HAP-1 (cell line): ENCODE measurements around the gene SRC.
"Not testable (repeated sequence)": the region's sequence is repeated elsewhere in the genome, so short reads cannot be mapped to it uniquely, and the experiment has no call there.

Experiments used
- DNase-seq, 2 experiments: peaks; one replicate each; pipeline ENCODE4 v3.0.0-alpha.2; 2016 to 2020; ENCODE audit warnings: low spot score in 2 of 2
- H3K27me3 ChIP-seq: fragments of 250-450 bp; sonication (Bioruptor Pico); 2 replicates; pipeline ENCODE4 v1.5.1; 2020; ENCODE audit warnings: low read depth, mild to moderate bottlenecking, moderate library complexity
- H3K36me3 ChIP-seq: fragments of 250-450 bp; sonication (Bioruptor Pico); replicated peaks from 2 replicates; pipeline ENCODE4 v1.5.1; 2020; ENCODE audit warnings: mild to moderate bottlenecking
- H3K4me1 ChIP-seq: fragments of 250-450 bp; sonication (Bioruptor Pico); 2 replicates; pipeline ENCODE4 v1.5.1; 2020; ENCODE audit warnings: mild to moderate bottlenecking
- H3K4me3 ChIP-seq: fragments of 250-450 bp; sonication (Bioruptor Pico); 2 replicates; pipeline ENCODE4 v1.5.1; 2020; ENCODE audit warnings: mild to moderate bottlenecking, moderate library complexity
- H3K9me3 ChIP-seq: fragments of 250-450 bp; sonication (Bioruptor Pico); 2 replicates; pipeline ENCODE4 v1.5.1; 2020; ENCODE audit warnings: mild to moderate bottlenecking, moderate library complexity
- in situ Hi-C: fragments of 300-500 bp; cut with MboI; formaldehyde crosslinking; loops from 3 replicates; pipeline ENCODE4 v1.14.3; 2020; ENCODE audit warnings: low sequenced_read_pairs, inconsistent platforms, mixed read lengths

Gene SRC

GRCh38 chr20:37364013-37364926, 18.3 kb downstream of the SRC start:
- no peak for DNase-seq
- peaks cover 16% of the 10 kb centered on the region for H3K36me3 ChIP-seq
- no peaks in the 10 kb centered on the region for H3K4me1 ChIP-seq
- H3K4me3 ChIP-seq = no peak overlapping the region
- in situ Hi-C loops = no loop called here
- H3K9me3 ChIP-seq = no peaks in the 10 kb centered on the region
- H3K27me3 ChIP-seq = no peaks in the 10 kb centered on the region

- in situ Hi-C loops = no loop called here
- no peaks in the 10 kb centered on the region for H3K9me3 ChIP-seq
- DNase-seq = no peak
- H3K36me3 ChIP-seq = peaks cover 16% of the 10 kb centered on the region
- no peaks in the 10 kb centered on the region for H3K27me3 ChIP-seq
- no peak overlapping the region for H3K4me3 ChIP-seq
- H3K4me1 ChIP-seq = no peaks in the 10 kb centered on the region
Observed at GRCh38 chr20:37364927-37365272, 19.0 kb downstream of the SRC start.

GRCh38 chr20:37365760-37366638, 20.1 kb downstream of the SRC start:
- Histone ChIP-seq H3K4me1 (no peaks in the 10 kb centered on the region), H3K4me3 (no peak overlapping the region), H3K9me3 (no peaks in the 10 kb centered on the region), H3K36me3 (peaks cover 16% of the 10 kb centered on the region), H3K27me3 (no peaks in the 10 kb centered on the region)
- no peak for DNase-seq
- in situ Hi-C loops = no loop called here

DNA sequence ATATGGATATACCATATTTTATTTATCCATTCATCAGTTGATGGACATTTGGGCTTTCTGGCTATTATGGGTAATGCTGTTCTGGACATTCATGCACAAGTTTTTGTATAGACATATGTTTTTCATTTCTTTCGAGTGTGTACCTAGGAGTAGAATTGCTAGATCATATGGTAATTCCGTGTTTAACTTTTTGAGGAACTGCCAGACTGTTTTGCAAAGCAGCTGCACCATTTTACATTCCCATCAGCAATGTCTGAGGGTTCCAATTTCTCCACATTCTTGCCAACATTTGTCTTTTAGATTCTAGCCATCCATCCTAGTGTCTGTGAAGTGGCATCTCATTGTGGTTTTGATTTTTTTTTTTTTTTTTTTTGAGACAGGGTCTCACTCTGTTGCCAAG, 20.8 kb downstream of the SRC start:
- in situ Hi-C loops = no loop called here
- Histone ChIP-seq H3K27me3 (no peaks in the 10 kb centered on the region), H3K36me3 (peaks cover 16% of the 10 kb centered on the region), H3K9me3 (no peaks in the 10 kb centered on the region), H3K4me3 (no peak overlapping the region), H3K4me1 (no peaks in the 10 kb centered on the region)
- no peak for DNase-seq

GRCh38 chr20:37369846-37370245, 23.9 kb downstream of the SRC start:
- DNase-seq = no peak
- Histone ChIP-seq H3K4me1 (no peaks in the 10 kb centered on the region), H3K4me3 (no peak overlapping the region), H3K27me3 (no peaks in the 10 kb centered on the region), H3K9me3 (no peaks in the 10 kb centered on the region), H3K36me3 (peaks cover 16% of the 10 kb centered on the region)
- in situ Hi-C loops = no loop called here

- DNase-seq, H3K27me3 ChIP-seq, H3K9me3 ChIP-seq, H3K4me3 ChIP-seq, in situ Hi-C loops, H3K36me3 ChIP-seq, H3K4me1 ChIP-seq: not testable (repeated sequence)
Observed at GRCh38 chr20:37371845-37372244, 25.9 kb downstream of the SRC start.

- Histone ChIP-seq H3K27me3 (no peaks in the 10 kb centered on the region), H3K36me3 (0 out of 2 replicates have a peak, but pooled peaks cover 4% of the 10 kb centered on the region), H3K4me1 (no peaks in the 10 kb centered on the region), H3K9me3 (no peaks in the 10 kb centered on the region), H3K4me3 (no peak overlapping the region)
- in situ Hi-C loops = no loop called here
- DNase-seq = no peak
Observed at GRCh38 chr20:37372441-37372840, 26.5 kb downstream of the SRC start.

DNA sequence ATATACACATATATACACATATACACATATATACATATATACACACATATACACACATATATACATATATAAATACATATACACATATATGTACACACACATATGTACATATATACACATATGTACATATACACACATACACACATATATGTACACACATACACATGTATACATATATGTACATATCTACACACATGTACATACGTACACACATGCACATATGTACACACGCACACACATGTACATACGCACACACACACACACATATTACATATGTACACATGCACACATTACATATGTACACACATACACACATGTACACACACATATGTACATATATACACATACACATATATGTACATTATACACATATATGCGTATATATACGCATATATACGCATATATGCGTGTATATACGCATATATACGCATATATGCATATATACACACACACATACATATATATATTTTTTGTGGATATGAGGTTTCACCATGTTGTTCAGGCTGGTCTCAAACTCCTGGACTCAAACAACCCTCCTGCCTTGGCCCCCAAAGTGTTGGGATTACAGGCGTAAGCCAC, 27.2 kb downstream of the SRC start:
- Histone ChIP-seq H3K36me3 (0 out of 2 replicates have a peak, but pooled peaks cover 4% of the 10 kb centered on the region), H3K4me1 (no peaks in the 10 kb centered on the region), H3K9me3 (no peaks in the 10 kb centered on the region), H3K27me3 (no peaks in the 10 kb centered on the region), H3K4me3 (no peak overlapping the region)
- DNase-seq = no peak
- in situ Hi-C loops = no loop called here

DNA sequence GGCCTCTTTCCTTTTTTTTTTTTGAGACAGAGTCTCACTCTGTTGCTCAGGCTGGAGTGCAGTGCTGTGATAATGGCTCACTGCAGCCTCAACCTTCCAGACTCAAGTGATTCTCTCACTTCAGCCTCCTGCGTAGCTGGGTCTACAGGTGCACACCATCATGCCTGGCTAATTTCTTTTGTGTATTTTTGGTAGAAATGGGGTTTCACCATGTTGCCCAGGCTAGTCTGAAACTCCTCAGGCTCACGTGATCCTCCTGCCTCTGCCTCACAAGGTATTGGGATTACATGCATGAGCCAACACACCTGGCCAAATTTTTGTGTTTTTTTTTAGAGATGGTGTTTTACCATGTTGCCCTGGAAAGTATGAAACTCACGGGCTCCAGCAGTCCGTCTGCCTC, 29.3 kb downstream of the SRC start:
- no peaks in the 10 kb centered on the region for H3K9me3 ChIP-seq
- no peak overlapping the region for H3K4me3 ChIP-seq
- H3K36me3 ChIP-seq = 0 out of 2 replicates have a peak, but pooled peaks cover 4% of the 10 kb centered on the region
- no peaks in the 10 kb centered on the region for H3K4me1 ChIP-seq
- in situ Hi-C loops = no loop called here
- no peak for DNase-seq
- H3K27me3 ChIP-seq = no peaks in the 10 kb centered on the region

GRCh38 chr20:37376324-37376723, 30.4 kb downstream of the SRC start:
- H3K36me3 ChIP-seq = 0 out of 2 replicates have a peak, but pooled peaks cover 4% of the 10 kb centered on the region
- no peaks in the 10 kb centered on the region for H3K9me3 ChIP-seq
- H3K4me3 ChIP-seq = no peak overlapping the region
- no peaks in the 10 kb centered on the region for H3K27me3 ChIP-seq
- no peak for DNase-seq
- in situ Hi-C loops = no loop called here
- no peaks in the 10 kb centered on the region for H3K4me1 ChIP-seq

DNA sequence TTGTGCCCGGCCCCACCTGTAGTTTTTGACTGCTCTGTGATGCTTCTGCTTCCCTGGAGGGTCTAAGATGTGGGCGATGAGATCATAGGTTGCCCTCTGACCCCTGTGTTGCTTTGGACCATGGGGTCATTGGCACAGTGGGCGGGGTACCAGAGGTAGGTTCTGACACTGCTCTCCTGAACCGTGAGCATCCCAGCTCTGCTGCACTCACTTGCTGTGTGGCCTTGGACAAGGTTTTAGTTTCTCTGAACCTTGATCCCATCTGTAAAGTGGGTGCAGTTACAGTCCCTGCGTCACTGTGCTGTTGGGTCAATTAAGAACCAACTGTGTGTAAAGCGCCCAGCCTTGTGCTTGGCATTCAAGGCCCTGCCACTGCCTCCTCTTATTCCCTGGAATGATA, 30.9 kb downstream of the SRC start:
- in situ Hi-C loops = no loop called here
- Histone ChIP-seq H3K27me3 (no peaks in the 10 kb centered on the region), H3K4me3 (no peak overlapping the region), H3K4me1 (no peaks in the 10 kb centered on the region), H3K9me3 (no peaks in the 10 kb centered on the region), H3K36me3 (0 out of 2 replicates have a peak, but pooled peaks cover 4% of the 10 kb centered on the region)
- no peak for DNase-seq

- no peaks in the 10 kb centered on the region for H3K4me1 ChIP-seq
Observed at GRCh38 chr20:37377346-37378081, 31.6 kb downstream of the SRC start.

GRCh38 chr20:37378420-37378784, 32.5 kb downstream of the SRC start:
- Histone ChIP-seq H3K4me1 (no peaks in the 10 kb centered on the region), H3K9me3 (no peaks in the 10 kb centered on the region), H3K4me3 (no peak overlapping the region), H3K27me3 (no peaks in the 10 kb centered on the region), H3K36me3 (0 out of 2 replicates have a peak, but pooled peaks cover 4% of the 10 kb centered on the region)
- in situ Hi-C loops = no loop called here
- DNase-seq = no peak

More at GRCh38 chr20:37377346-37378081, 31.6 kb downstream of the SRC start:
- no peak for DNase-seq
- Histone ChIP-seq H3K36me3 (0 out of 2 replicates have a peak, but pooled peaks cover 4% of the 10 kb centered on the region), H3K27me3 (no peaks in the 10 kb centered on the region), H3K9me3 (no peaks in the 10 kb centered on the region), H3K4me3 (no peak overlapping the region)
- in situ Hi-C loops = no loop called here
